Heart right ventricle (tissue), 16 donors: ENCODE results near the gene CHRM1. TPM values are rescaled to one million over a fixed set of nuclear protein-coding genes. Genes with fewer than 3 reads are reported as not detected.

Experiments
- ATAC-seq, 8 donors: fragments of 200-7000 bp; cut with Tn5 transposase; one replicate each; pipeline ENCODE4 v1.9.1; 2020; ENCODE audit warnings: mild to moderate bottlenecking in 8 of 8, moderate library complexity in 8 of 8, moderate number of reproducible peaks in 1 of 8
- DNase-seq, 2 donors: peaks; one replicate each; pipeline ENCODE4 v3.0.0-alpha.2; 2020
- H3K27ac ChIP-seq, 10 donors: fragments of 200-600 bp; sonication (generic) in 2 of 10; one replicate each; pipeline versions ENCODE4 v1.5.0 to v1.8.0; 2020 to 2022; ENCODE audit warnings: mild to moderate bottlenecking in 3 of 10
- H3K27me3 ChIP-seq, 7 donors: fragments of 200-600 bp; one replicate each; pipeline ENCODE4 v1.8.0; 2021 to 2022; ENCODE audit warnings: mild to moderate bottlenecking in 2 of 7
- H3K36me3 ChIP-seq, 9 donors: fragments of 200-600 bp; sonication (generic) in 1 of 9; one replicate each; pipeline versions ENCODE4 v1.5.0 to v1.8.0; 2020 to 2022; ENCODE audit warnings: mild to moderate bottlenecking in 2 of 9
- H3K4me1 ChIP-seq, 9 donors: fragments of 200-600 bp; sonication (generic) in 1 of 9; one replicate each; pipeline versions ENCODE4 v1.5.0 to v1.8.0; 2020 to 2022; ENCODE audit warnings: mild to moderate bottlenecking in 4 of 9
- H3K4me3 ChIP-seq, 10 donors: fragments of 200-600 bp; sonication (generic) in 2 of 10; one replicate each; pipeline versions ENCODE4 v1.5.0 to v1.8.0; 2020 to 2022; ENCODE audit warnings: mild to moderate bottlenecking in 7 of 10, moderate library complexity in 2 of 10
- H3K9me3 ChIP-seq, 11 donors: fragments of 200-600 bp in 10 of 11; sonication (generic) in 2 of 11; one replicate each; pipeline versions ENCODE4 v1.5.0 to v1.8.0; 2013 to 2022; ENCODE audit warnings: mild to moderate bottlenecking in 2 of 11, control low read depth in 1 of 11, moderate library complexity in 1 of 11
- WGBS, 2 donors: extraction: QIAGEN DNeasy Blood & Tissue Kit; methylation state at CpG; one replicate each; pipeline ENCODE4 v1.1.7; 2013; ENCODE audit warnings: inconsistent platforms in 1 of 2; 5-methylcytosine and 5-hydroxymethylcytosine counted together
- intact Hi-C, 10 donors: fragments of 100-400 bp; cut with DNase I; formaldehyde crosslinking; loops; one replicate each; pipeline versions ENCODE4 v1.11.1 to v1.14.2; 2022
- polyA plus RNA-seq, 2 donors: library from polyadenylated mRNA; stranded (reverse); fragments of 200-250 nt; gene quantifications; one replicate each; pipeline ENCODE4 v1.2.3, GENCODE V29; 2013
- total RNA-seq, 10 donors: library from RNA; stranded (reverse); fragmentation: NEBNext Ultra II Directional in 3 of 10; extraction: Animal tissue kit (Norgen Biotek cat#: 25700) in 3 of 10; gene quantifications; one replicate each; pipeline versions ENCODE4 v1.2.1 to v1.2.4, GENCODE V29; 2021 to 2023
- TF ChIP-seq, protein P1 (sequence below), 9 donors: fragments of 200-600 bp; sonication (generic) in 2 of 9; IDR thresholded peaks; one replicate each; pipeline versions ENCODE4 v1.5.0 to v1.8.0; 2021 to 2022; ENCODE audit warnings: antibody characterized with exemption in 9 of 9, mild to moderate bottlenecking in 5 of 9, moderate library complexity in 1 of 9
- donor health status: Arrhythmogenic right ventricular cardiomyopathy.
- donor health status: ischemic (EF 13 %, LVEDD 7.1; RV severe dilation, severe dysfunction).
- donor health status: healthy with polysubstance abuse.
- donor health status: DM: no; HTN: yes; CAD: no.
- donor health status: DM: no; HTN: no; CAD: no.
- donor health status: ischemic (EF 25% LVEDD 6.9; RV normal size, moderate dysfunction).
- donor health status: ischemic (EF 25% LVEDD 5.7; RV mildly dilated, moderate dysfunction).
- donor health status: healthy.
- donor health status: DM: yes; HTN: yes; CAD: no.
- donor health status: Ischemic cardiomyopathy.
- donor health status: ischemic (EF 35%, LVEDD 5.7; RV mildly dilated, moderate dysfunction).
- donor health status: nonischemic (EF 11% LVEDD 7.7; RV severe dilation, severe dysfunction).
- donor health status: DM: yes; HTN: yes; CAD: no.
- donor health status: PGD.
- donor health status: ischemic (EF 29% LVEDD 5.4; RV normal size, mild dysfunction).
- donor health status: nonischemic (EF 23%, LVEDD 6.1; RV moderate dilation, normal function).

Gene CHRM1
- total and polyA plus RNA-seq, 12 donors, result not detected

DNA sequence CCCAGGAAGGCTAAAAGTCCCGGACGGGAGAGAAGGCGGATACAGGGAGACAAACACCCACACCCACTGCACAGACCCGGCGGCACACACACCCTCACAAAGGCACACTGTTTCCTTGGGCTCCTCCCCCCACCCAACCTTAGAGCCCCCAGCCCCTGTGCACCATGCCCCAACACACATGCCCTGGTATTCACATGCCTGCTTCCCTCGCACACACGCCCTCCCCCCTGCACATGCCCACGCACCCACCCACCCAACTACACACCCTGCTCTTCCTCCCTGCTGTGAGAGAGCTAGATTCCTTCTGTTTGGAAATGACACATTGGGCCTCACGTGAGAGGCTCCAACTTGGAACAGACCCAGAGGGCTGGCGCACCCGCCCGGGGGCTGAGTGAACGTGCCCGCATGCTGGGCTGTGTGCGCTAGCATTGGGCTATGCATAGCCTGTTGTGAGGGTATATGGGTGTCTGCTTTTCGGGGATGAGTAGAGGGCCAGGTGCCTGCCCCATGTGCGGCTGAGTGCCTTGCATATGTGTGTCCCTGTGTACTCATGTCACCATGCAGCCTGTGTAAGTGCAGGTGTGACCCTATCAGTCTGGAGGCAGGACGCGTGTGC, 518 bp upstream of the CHRM1 start:
- H3K27ac ChIP-seq, result no peak overlapping the region
- DNase-seq (no peak), ATAC-seq (peak in 3 of 8 donors; percentile 2 to 38 (median 37))
- 31 to 33% methylated on average over 19 of the region's 19 CpGs for WGBS, 2 donors
- peaks cover 0 to 64% (median 55%) of the 10 kb centered on the region in 7 donors for H3K27me3 ChIP-seq
- no peak overlapping the region for H3K4me3 ChIP-seq
- peaks cover 6 to 40% (median 26%) of the 10 kb centered on the region in 9 donors for H3K4me1 ChIP-seq
- no peaks in the 10 kb centered on the region for H3K9me3 ChIP-seq
- intact Hi-C loops, result no loop called here
- TF ChIP-seq, protein P1, sequence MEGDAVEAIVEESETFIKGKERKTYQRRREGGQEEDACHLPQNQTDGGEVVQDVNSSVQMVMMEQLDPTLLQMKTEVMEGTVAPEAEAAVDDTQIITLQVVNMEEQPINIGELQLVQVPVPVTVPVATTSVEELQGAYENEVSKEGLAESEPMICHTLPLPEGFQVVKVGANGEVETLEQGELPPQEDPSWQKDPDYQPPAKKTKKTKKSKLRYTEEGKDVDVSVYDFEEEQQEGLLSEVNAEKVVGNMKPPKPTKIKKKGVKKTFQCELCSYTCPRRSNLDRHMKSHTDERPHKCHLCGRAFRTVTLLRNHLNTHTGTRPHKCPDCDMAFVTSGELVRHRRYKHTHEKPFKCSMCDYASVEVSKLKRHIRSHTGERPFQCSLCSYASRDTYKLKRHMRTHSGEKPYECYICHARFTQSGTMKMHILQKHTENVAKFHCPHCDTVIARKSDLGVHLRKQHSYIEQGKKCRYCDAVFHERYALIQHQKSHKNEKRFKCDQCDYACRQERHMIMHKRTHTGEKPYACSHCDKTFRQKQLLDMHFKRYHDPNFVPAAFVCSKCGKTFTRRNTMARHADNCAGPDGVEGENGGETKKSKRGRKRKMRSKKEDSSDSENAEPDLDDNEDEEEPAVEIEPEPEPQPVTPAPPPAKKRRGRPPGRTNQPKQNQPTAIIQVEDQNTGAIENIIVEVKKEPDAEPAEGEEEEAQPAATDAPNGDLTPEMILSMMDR (IDR thresholded peaks at IDR 0.05), result no peak
- no peaks in the 10 kb centered on the region for H3K36me3 ChIP-seq

DNA sequence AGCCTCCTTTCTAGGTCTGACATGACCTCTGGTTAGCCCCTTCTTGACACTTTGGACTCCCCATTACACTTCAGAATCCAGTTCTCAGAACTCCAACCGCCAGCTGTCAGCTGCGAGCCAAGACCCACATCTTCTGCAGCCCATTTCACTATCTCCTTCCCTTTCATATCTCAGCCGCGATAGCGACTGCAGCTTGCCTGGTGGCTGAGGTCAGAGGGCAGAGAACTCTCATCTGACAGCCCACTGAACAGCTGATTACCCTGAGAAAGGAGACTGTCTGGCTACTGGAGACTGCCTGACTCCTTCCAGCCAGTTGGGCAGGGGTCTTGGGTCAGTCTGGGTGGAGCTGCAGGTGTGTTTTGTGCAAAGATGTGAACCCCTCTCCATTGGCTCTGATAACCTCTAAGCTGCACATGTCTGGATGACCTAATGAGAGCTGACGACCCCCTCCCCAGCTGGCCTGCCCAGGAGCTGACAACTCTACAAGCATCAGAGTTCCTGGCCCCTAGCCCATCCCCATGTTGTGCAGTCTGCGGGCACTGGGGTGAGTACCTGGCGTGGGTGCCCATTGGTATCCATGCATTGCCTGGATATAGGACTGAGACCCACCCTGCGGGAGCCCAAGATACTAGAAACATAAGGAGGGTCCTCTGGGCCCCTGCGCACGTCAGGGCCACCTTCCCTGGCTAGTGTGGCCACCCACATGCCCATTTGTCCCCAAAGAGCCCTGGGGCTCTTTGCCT, 1.1 kb downstream of the CHRM1 start:
- TF ChIP-seq, protein P1 (IDR thresholded peaks at IDR 0.05), result no peak
- no peak overlapping the region for H3K27ac ChIP-seq
- intact Hi-C loops, result no loop called here

DNA sequence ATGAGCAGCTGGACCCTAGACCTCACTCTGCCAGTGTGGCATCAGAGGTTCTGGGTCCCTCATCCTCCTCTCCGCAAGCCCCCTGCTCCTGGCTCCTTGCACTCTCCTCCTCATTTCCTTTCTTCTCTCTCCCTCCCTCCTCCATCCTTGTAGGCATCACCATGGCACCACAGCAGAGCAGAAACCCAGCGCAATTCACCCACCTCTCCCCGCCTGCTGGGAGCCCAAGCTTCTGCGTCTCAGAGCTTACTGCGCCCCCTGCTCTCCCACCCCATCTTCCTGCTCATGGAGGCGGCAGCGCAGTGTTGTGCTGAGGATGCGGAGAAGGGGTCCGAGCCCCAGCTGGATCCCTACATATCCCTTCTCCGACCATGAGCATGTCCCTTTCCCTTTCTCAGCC, 1.7 kb downstream of the CHRM1 start:
- TF ChIP-seq, protein P1 (IDR thresholded peaks at IDR 0.05), result no peak
- H3K27me3 ChIP-seq, result peaks cover 0 to 42% (median 33%) of the 10 kb centered on the region in 7 donors
- H3K36me3 ChIP-seq, result no peaks in the 10 kb centered on the region
- DNase-seq, result no peak
- ATAC-seq, result no peak
- H3K27ac ChIP-seq, result no peak overlapping the region
- intact Hi-C loops, result no loop called here
- H3K4me1 ChIP-seq, result peaks cover 6 to 26% (median 12%) of the 10 kb centered on the region in 9 donors
- no peaks in the 10 kb centered on the region for H3K9me3 ChIP-seq
- 84 to 91% methylated on average over 10 of the region's 10 CpGs for WGBS, 2 donors
- H3K4me3 ChIP-seq, result no peak overlapping the region

More for the DNA sequence above, 1.1 kb downstream of the CHRM1 start:
- peaks cover 6 to 26% (median 12%) of the 10 kb centered on the region in 9 donors for H3K4me1 ChIP-seq
- peaks cover 0 to 48% (median 39%) of the 10 kb centered on the region in 7 donors for H3K27me3 ChIP-seq
- WGBS, 2 donors, result 65 to 68% methylated on average over 11 of the region's 11 CpGs
- no peak for ATAC-seq
- H3K4me3 ChIP-seq, result no peak overlapping the region
- H3K36me3 ChIP-seq, result no peaks in the 10 kb centered on the region
- no peaks in the 10 kb centered on the region for H3K9me3 ChIP-seq
- no peak for DNase-seq

DNA sequence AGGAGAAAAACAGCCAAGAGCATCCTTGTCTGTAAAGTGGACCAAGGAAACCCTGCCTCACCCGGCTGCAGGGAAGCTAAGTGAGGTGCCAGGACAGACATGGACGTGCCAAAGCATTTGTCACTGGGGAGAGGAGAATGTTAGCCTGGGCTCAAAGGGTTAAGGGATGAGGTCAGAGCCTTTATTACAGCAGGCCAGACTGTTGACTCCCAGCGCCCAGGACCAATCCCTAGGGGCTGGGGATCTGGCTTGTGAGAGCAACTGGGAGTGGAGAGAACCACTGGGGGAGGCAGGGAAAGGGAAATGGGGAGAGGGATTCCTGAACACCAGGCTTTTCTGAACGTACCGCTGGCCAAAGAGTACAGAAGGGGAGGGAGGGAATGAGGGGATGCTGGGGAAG, 2.6 kb downstream of the CHRM1 start:
- TF ChIP-seq, protein P1 (IDR thresholded peaks at IDR 0.05), result no peak
- Histone ChIP-seq H3K27me3 (peaks cover 0 to 33% (median 24%) of the 10 kb centered on the region in 7 donors), H3K4me3 (no peak overlapping the region), H3K36me3 (no peaks in the 10 kb centered on the region), H3K4me1 (peaks cover 0 to 19% (median 4%) of the 10 kb centered on the region in 9 donors), H3K27ac (no peak overlapping the region), H3K9me3 (no peaks in the 10 kb centered on the region)
- WGBS, 2 donors, result 49 to 51% methylated on average over 5 of the region's 5 CpGs
- DNase-seq (no peak), ATAC-seq (peak in 1 of 8 donors; percentile 41)
- intact Hi-C loops, result no loop called here
